GM12801 (cell line): ENCODE measurements around the gene ERICH6B.

ENCODE experiments used
- TF ChIP-seq, protein P1 (sequence below): IDR thresholded peaks from one replicate; pipeline ENCODE4 v1.5.1; 2011; ENCODE audit warnings: control low read depth; ENCODE audit not compliant: insufficient read length; ENCODE audit errors: extremely low read depth

ERICH6B gene

GRCh38 chr13:45575146-45575829 lies 40.3 kb downstream of the ERICH6B start:
- TF ChIP-seq, protein P1, sequence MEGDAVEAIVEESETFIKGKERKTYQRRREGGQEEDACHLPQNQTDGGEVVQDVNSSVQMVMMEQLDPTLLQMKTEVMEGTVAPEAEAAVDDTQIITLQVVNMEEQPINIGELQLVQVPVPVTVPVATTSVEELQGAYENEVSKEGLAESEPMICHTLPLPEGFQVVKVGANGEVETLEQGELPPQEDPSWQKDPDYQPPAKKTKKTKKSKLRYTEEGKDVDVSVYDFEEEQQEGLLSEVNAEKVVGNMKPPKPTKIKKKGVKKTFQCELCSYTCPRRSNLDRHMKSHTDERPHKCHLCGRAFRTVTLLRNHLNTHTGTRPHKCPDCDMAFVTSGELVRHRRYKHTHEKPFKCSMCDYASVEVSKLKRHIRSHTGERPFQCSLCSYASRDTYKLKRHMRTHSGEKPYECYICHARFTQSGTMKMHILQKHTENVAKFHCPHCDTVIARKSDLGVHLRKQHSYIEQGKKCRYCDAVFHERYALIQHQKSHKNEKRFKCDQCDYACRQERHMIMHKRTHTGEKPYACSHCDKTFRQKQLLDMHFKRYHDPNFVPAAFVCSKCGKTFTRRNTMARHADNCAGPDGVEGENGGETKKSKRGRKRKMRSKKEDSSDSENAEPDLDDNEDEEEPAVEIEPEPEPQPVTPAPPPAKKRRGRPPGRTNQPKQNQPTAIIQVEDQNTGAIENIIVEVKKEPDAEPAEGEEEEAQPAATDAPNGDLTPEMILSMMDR = no peak

DNA sequence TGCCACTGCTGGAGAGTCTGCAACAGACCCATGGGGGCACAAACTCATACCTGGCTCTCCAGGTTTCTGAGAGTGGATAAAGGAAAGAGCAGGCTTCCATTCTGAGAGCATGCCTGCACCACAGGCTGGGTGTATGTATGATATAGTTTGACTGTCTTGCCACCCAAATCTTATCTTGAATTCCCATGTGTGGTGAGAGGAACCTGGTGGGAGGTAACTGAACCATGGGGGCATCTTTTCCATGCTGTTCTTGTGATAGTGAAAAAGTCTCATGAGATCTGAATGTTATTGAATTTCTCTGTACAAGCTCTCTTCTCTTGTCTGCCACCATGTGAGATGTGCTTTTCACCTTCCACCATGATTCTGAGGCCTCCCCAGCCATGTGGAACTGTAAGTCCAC lies 50.2 kb downstream of the ERICH6B start:
- TF ChIP-seq, protein P1 = no peak

DNA sequence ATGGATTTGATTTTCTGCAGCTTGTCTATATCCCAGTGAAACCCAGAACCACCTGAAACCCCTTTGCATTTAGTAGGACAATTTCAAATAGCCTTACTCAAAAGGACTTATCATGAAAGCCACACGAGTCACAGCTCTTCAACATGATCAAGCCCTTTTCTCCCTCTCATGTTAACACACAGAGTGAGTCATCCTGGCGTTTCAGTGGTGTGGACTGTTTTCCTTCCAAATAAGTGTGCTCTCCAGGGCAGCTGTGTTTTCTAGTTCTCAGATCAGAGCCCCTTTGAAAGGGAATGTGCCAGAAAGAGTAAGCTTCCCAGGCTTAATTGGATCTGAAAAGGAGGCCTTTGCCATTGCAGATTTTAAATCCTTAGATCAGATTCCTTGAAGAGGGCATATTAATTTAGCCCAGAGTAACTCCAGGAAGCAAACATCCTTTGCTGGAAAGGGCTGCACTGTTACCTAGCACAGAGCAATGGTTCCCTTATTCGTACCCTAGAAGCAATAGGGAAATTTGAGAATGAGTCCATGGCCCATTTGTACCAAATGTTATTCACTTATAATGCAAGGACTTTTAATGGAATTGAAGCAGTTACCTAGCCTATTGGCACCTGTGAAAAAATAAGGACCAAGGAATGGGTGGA lies 51.3 kb downstream of the ERICH6B start:
- TF ChIP-seq, protein P1 = no peak

DNA sequence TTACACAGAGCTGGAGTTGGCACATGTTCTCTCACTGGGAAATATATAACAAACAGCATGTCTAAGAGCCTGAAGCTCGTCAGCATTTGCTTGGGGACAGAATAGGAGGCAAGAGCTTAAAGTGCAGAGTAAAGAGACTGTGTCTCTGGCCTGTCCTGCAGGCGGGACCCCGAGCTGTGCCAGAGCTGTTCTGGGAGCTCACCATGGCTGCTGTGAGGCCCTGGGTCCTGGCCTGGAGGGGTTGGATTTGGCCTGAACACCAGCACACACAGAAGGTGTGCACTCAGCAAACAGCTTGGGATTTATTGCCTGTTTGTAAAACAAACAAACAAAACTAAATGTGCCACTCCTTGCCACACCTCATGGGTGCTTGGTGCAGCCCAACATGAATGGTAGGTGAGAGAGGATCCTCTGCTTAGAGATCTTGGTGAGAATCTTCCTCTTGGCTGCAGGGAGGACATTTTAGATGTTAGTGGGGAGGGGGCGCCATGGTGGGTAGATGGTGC lies 60.9 kb downstream of the ERICH6B start:
- TF ChIP-seq, protein P1 = no peak

GRCh38 chr13:45548281-45548680 lies 67.3 kb downstream of the ERICH6B start:
- TF ChIP-seq, protein P1 = no peak

DNA sequence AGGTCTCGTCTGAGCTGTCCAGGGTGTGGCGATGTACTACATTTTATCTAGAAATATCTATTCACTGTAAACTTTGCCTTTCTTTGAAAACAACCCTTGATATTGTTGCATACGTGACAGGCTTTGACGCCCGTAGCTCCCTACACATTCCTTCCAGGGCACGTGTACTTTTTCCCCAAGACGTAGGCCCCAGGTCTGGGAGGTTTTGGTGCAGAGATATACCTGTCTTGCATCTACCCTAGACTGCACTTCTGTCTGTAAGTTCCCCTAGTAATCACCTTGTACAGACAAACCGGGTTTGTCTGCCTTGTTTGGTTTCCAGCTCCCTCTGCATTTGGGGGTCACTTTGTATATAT lies 69.2 kb downstream of the ERICH6B start:
- TF ChIP-seq, protein P1 = no peak

- TF ChIP-seq, protein P1 = no peak
Observed at GRCh38 chr13:45545686-45546409, 69.7 kb downstream of the ERICH6B start.
